HG02970 (cell line): Measurements from ENCODE around the gene LENG8.
"Not testable (repeated sequence)": the region's sequence is repeated elsewhere in the genome, so short reads cannot be mapped to it uniquely, and the experiment has no call there.

Experiments used
- ATAC-seq: cut with Tn5 transposase; IDR thresholded peaks from one replicate; pipeline ENCODE4 v1.9.1; 2021; ENCODE audit warnings: mild to moderate bottlenecking, moderate library complexity, moderate number of reproducible peaks; ENCODE audit not compliant: unreplicated experiment, low FRiP score

Gene LENG8

DNA sequence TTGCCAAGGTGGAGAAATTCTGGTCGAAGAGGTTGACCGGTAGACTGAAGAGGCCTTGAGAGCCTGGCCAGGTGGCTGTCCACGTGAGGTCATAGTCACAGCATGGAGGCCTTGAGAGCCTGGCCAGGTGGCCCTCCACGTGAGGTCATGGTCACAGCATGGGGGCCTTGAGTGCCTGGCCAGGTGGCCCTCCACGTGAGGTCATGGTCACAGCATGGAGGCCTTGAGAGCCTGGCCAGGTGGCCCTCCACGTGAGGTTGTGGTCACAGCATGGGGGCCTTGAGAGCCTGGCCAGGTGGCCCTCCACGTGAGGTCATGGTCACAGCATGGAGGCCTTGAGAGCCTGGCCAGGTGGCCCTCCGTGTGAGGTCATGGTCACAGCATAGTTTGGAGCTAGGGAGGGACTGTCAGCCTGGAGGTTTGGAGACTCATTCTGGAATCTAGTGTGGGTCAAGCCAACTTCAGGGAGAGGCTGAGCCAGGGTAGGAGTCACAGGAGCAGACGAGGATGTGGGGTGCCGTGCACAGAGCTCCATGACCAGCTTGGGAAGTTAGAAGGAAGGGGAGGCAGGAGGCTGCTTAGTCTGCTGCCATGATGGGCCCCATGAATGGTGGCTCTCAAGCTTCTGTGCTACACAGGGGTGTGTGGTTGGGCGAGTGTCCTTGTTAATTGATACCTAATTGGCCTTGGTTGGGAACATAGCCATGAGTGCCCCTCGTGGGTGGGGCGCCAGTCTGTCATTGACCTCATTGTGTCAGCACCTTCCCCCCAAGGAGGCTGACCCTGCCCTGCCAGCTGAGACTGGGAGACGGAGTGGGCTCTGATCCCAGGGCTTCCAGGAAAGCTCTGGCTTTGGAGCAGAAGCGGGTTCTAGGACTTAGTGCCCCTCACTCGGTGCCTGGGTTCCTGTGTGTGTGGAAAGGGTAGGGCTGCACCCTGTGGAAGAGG is 10.6 kb downstream of the LENG8 start:
- no peak for ATAC-seq

DNA sequence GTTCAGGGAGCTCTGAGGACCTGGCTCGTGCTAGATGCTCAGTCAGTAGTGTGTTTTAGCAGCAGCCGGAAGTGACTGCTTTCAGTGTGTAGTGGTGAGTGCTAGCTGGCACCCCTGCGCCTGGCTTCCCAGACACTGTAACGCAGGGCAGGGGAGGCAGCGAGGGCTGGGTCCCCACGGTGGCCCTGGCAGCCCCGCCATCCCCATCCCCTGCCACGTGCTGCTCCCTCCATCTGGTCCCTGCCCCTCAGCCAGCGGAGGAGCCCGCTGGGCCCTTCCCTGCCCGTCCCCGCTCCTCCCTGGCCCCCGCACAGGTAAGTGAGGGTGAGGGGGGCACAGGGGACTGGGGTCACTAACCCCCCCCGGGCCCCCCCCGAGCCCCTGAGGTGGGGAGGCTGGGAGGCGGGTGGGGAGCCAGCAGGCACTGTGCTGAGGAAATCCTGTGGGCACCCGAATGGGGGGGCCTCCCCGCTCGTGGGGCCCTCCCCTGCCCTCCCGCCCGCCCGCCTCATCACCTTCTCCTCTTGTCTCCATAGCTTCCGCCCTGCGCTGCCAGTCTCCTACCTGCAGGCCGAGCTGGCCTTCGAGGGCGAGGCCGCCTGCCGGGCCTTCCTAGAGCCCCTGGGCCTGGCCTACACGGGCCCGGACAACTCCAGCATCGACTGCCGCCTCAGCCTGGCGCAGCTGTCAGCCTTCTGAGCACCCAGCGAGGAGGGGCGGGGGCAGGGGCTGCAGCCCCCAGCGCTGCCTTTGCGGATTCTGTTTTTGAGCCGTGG is 11.4 kb downstream of the LENG8 start:
- ATAC-seq: no peak

DNA sequence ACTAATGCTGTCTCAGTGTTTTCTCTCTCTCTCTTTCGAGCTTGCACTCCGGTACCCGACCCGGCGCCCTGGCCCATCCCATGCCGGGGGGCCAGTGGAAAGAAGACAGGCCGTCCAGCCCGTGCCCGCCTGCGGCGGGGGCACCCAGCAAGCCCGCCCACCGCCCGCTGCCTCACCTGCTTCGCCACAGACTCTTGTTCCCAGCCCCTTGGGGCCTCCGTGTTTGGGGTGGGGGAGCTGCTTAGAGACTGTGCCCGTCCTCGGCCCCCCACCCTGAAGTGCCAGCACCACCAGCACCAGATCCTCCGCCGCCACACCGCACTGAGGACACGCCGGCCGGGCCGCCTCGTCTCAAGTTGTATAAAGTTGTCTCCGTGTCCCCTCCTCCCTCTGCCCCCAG is 12.2 kb downstream of the LENG8 start:
- ATAC-seq: no peak

GRCh38 chr19:54461613-54462012 is 12.6 kb downstream of the LENG8 start:
- ATAC-seq: no peak

DNA sequence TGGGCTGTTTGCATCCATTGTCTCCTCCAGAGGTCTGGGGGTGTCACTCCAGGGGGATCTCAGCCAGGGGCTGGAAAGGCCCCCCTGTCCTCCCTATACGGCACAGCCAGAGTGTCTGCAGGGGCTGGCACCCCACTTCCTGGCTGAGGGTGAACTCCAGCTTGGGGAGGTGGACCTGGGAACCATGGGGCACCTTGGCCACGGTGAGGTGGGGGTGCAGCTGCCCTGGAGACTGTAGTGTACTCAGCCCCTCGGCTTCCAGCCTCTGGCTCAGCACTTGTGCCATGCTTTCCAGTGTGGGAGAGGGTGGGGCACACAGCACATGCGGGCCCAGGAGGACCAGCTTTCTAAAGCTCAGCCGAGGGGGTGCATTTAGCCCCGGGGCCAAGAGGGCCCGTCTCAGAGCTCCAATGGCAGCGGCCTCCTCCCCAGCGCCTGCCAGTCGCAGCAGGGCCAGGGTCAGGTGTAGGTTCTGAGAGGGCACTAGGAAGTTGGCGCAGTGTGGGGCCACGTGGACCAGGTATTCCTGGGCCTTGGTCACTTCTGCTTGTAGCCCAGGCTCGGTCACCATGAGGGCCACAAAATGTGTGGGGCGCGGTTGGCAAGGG is 13.2 kb downstream of the LENG8 start:
- ATAC-seq: no peak

DNA sequence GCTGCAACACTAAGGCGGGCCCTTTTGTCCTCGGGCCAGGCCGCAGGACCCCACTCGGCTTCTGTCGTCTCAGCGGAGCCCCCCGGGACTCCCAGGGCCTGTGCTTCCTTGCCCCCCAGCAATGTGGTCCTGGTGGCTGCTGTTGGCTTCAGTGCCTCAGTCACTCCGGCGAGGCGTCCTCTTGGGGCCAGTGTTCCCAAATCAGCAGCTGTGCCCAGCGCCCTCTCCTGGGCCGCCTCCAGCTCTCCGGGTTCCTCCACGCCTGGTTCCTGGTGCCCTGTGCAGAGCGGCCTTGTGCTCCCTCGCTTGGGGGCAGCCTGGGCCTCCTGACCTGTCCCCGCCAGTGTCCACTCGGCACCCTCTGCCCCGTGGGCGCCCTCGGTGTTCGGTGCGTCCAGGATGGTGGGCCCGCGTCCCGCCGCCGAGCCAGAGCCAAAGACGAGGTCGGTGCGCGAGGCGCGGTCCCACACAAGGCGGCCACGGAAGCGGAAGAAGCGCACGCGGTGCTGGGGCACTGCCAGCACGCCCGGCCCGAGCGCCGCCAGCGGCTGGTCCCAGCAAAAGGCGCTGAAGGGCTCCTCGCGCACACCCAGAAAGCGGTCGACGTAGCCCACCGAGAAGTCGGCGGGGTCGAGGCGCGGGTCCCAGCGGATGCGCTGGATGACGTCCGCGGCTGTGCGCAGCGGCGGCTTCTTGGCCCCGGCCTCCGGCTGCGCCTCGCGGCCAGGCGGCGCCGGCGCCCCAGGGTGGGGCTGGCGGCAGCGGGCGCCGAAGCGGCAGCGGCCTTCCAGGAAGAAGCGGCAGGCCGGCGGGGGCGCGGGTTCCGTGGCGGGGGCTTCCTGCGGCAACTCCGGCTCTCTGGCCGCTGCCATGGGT is 13.9 kb downstream of the LENG8 start:
- peak; percentile 5 for ATAC-seq

DNA sequence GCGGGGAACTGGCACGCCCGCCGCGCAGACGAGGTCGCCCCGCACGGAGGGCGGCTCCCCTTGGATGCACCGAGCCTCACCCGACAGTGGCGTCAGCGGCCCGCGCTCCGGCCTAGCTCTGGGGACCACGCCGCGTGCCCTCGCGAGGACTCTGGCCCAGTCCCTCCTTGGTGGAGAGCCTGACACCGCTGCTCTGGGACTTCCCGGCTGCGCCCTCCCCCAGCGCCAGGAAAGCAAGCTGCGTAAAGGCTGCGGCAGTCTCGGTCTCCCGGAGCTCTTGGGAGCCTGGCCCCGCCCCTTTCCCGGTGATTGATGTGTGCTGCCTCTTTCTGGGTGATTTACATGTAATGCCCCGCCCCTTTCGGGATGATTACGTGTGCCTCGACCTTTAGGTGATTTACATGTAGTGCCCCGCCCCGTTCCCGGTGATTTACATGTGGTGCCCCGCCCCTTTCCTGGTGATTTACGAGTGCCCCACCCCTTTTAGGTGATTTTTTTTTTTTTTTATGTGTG is 14.6 kb downstream of the LENG8 start, which contains the start of gene LENG9:
LENG9 (minus strand) TSS at position 248 of the 513 bp plus-strand sequence. CDS start 252 bp downstream, outside the sequence.
- peak; percentile 58 for ATAC-seq

GRCh38 chr19:54464044-54464629 is 15.1 kb downstream of the LENG8 start:
- ATAC-seq: peak; percentile 37

- ATAC-seq: peak; percentile 42
These were observed 15.8 kb downstream of the LENG8 start for GRCh38 chr19:54464630-54465425.

DNA sequence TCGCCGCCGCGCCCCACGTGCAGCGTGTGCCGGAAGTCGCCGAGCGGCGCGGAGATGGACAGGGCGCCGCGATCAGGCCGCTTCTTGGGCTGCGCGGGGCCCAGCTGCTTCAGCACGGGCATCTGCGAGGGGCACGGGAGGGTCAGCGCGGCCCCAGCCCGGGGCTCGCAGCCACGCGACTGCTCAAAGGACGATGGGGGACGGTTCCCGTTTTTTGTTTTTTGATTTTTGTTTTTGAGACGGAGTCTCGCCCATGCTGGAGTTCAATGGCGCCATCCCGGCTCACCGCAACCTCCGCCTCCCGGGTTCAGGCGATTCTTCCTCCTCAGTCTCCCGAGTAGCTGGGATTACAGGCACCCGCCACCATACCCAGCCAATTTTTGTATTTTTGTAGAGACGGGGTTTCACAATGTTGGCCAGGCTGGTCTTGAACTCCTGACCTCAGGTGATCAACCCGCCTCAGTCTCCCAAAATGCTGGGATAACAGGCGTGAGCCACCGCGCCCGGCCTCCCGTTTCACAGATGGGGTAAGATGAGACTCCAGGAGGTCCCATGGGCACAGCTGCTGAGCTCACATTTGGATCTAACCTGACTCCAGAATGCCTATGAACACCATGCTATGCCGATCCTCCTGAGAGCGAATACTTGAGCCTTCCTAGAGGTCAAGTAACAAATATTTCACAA is 16.6 kb downstream of the LENG8 start:
- no peak for ATAC-seq

DNA sequence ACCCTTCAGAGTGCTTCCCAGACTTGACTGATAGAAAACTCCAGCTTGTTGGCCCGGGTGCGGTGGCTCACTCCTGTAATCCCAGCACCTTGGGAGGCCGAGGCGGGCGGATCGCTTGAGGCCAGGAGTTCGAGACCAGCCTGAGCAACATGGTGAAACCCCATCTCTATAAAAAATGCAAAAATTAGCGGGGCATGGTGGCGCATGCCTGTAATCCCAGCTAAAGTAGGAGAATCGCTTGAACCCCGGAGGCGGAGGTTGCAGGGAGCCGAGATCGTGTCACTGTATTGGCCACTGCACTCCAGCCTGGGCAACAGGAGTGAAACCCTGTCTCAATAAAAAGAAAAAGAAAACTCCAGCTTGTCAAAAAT is 17.1 kb downstream of the LENG8 start:
- ATAC-seq: not testable (repeated sequence)

DNA sequence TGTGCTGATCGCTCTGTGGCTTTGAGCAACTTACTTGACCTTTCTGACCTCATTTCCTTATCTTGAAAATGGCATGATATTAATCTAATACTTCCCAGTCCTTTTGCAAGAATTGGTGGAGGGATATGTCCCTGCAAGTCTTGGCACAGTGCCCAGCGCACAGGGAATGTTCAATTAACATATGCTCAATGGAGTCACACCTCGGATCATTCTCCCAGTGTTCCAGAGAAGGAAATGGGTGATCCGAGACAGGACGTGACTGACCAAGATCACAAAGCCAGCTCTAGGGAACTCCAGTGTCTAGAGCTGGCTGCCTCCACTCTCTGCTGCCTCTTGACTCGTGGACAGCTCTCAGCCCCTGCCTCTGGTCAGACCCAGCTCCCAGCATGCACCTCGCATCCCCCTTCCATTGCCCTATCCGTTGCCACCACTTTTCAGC is 20.5 kb downstream of the LENG8 start:
- no peak for ATAC-seq

DNA sequence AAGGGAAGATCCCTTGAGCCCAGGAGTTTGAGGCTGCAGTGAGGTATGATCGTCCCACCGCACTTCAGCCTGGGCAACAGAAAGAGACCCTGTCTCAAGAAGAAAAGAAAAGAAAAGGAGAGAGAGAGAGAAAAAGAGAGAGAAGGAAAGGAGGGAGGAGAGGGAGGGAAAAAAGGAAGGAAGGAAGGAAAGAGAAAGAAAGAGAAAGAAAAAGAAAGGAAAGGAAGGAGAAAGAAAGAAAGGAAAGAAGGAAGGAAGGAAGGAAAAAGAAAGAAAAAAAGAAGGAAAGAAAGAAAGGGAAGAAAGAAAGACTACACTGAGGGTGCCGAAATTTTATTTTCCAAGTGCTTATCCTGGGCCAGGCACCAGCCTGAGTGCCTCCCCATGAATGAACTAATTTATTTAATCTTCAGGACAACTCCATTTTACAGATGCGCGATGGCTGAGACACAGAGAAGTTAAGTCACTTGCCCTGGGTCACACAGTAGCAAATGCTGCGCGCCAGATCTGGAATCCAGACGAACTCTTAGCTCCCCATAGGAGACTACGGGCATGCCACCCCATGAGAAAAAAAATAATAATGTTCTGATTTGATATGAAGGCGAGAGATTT is 21.4 kb downstream of the LENG8 start:
- no peak for ATAC-seq

- no peak for ATAC-seq
These were observed 22.2 kb downstream of the LENG8 start for GRCh38 chr19:54470991-54471782.

DNA sequence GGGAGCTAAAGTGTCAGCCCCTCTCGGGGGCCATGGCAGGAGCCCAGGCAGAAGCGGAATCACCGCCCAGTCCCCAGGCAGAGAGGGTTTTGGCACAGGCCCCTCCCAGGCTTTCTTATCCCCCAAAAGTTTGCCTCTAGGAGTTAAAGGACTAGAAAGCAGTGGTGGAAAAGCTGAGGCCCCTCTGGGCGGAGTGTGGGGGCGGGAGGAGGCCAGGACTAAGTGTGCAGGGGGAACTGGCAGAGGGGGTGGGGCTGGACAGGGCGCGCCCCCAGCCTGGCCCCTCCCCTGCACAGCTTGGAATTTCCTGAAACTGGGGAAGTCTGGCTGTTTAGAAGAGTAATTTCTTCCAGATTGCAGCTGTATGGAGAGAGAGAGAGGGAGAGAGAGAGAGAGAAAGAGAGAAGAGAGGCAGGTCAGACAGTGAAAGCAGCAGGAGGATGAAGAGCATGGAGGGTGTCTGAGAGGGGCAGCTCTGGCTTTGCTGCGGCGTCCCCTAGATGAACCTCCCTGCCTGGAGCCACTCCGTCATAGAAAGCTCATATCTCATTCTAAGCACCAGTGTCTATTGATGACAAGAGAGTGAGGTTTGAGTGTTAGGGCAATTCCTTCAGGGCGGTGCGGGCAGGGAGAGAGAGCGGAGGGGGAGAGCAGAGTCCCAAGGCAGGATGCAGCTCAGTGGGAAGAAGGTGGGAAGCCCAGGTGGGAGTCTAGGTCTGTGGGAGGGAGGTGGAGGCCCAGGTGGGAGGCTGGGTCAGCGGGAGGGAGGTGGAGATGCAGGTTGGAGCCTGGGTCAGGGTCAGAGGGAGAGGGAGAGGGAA is 24.3 kb downstream of the LENG8 start, which contains the start of gene CDC42EP5:
CDC42EP5 (minus strand) TSS at position 226 of the 821 bp plus-strand sequence. CDS start 7,749 bp downstream, outside the sequence.
- no peak for ATAC-seq

DNA sequence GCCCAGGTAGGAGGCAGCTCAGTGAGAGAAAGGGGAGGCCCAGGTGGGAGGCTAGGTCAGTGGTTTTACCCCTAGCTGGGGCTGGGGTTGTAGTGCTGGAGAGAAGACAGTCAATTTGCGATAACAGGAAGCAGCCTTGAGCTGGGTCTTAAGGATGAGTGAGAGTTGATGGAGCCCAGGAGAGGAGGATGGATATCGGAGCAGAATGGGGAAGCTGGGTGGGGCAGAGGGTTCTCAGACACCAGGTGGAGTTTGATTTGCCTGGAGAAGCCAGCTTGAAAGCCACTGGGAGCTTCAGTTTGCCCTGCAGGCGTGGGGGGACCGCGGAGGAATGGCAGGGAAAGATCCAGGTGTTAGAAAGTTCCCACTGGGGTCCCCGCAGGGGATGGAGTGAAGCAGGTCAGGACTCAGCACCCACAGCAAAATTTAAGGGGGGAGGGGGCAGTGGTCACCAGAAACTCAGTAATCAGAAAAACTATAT is 24.9 kb downstream of the LENG8 start:
- no peak for ATAC-seq
